ENCODE measurements around the gene SRCAP.
"Not testable (repeated sequence)": the region's sequence is repeated elsewhere in the genome, so short reads cannot be mapped to it uniquely, and the experiment has no call there.

The SRCAP gene

DNA sequence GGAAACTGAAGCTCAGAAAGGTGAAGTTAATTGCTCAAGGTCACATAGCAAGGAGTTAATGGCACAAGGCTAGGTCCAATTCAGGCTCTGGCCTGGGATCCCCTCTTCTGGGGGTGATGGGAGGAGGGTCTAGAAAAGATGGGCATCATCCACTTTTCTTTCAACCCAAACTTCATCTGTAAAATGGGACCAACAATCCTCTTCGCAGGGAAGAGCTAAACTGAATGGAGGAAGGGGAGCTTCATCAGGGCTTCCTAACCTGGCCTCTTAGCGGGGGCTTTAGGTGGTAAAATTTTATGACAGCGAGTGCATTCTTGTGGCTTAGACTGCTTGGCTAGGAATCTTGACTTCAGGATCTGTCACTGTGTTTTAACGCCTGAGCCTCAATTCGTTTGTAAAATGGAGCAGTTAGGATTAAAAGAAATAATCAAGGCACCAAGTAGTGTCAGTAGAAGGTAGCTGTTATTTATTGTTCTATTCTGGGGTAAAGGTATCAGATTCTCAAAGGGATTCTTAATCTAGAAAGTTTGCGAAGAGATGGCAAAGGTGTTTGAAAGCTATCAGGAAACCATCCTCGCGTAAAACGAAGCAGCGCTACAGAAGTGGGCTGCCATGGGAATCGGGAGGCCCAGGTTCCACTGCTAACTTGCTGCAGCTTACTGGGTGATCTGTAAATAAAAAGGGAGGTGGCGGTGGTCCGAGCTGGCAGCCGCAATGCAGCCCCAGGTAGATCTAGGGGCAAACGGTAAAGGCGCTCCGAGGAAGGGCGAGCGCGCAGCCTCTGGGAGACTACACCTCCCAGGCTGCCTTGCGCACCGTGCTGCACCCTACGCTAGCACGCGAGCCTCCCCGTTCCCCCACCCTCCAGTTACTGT is 1.5 kb upstream of the SRCAP start:
- no peak for DNase-seq (ENCODE audit: low read depth in 1 of 2, low spot score in 1 of 2)

GRCh38 chr16:30698139-30698815 is 694 bp upstream of the SRCAP start:
- peak; percentile 97 to 99 for DNase-seq (ENCODE audit: low read depth in 1 of 2, low spot score in 1 of 2)

DNA sequence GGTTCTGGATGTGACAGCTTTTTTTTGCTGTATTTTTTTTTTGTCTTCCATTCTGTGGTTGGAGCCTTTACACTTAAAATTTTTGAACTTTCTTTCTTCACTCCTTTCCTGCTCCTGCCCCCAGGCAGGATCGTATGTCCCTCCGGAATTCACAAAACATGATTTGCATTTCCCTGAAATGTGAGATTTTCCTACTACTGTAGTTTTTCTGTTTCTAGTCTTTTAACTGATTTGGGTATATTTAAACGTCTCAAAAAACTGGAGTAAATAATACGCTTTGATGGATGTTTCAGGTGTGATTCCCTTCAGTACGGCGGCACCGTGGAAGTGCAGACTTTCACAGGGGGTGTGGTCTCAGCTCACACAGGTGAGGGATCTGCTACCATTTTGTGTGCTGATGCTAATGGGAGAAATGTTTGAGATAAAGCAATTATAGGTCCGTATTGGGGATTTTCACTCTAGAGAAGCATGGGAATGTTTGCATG is 686 bp downstream of the SRCAP start:
- no peak for DNase-seq (ENCODE audit: low read depth in 1 of 2, low spot score in 1 of 2)

- DNase-seq (ENCODE audit: low read depth in 1 of 2, low spot score in 1 of 2): no peak
Observed at GRCh38 chr16:30700491-30700890, 1.5 kb downstream of the SRCAP start.

- DNase-seq (ENCODE audit: low read depth in 1 of 2, low spot score in 1 of 2): no peak
Observed at GRCh38 chr16:30700971-30701370, 2.0 kb downstream of the SRCAP start.

- DNase-seq (ENCODE audit: low read depth in 1 of 2, low spot score in 1 of 2): not testable (repeated sequence)
Observed at GRCh38 chr16:30703071-30703470, 4.1 kb downstream of the SRCAP start.

- DNase-seq (ENCODE audit: low read depth in 1 of 2, low spot score in 1 of 2): no peak
Observed at GRCh38 chr16:30703971-30704370, 5.0 kb downstream of the SRCAP start.

GRCh38 chr16:30706046-30706445 is 7.1 kb downstream of the SRCAP start:
- DNase-seq (ENCODE audit: low read depth in 1 of 2, low spot score in 1 of 2): no peak

DNA sequence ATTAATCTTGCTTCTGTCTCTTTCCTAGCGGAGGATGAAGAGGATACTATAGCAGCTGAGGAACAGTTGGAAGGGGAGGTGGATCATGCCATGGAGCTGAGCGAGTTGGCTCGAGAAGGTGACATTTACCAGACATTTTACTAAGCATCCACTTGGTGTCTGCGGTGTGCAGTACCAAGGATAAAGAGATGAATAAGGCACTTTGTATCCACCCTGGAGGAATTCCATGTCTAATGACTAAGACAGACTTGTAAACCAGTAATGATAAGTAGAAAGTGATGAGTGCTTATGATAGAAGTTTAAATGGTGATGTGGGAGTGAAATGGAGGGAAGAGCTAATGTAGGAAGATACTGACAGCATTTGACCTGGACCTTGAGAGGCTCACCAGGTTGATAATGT is 12.0 kb downstream of the SRCAP start:
- no peak for DNase-seq (ENCODE audit: low read depth in 1 of 2, low spot score in 1 of 2)

GRCh38 chr16:30711712-30712111 is 12.7 kb downstream of the SRCAP start:
- no peak for DNase-seq (ENCODE audit: low read depth in 1 of 2, low spot score in 1 of 2)

- DNase-seq (ENCODE audit: low read depth in 1 of 2, low spot score in 1 of 2): no peak
Observed at GRCh38 chr16:30715750-30716445, 16.9 kb downstream of the SRCAP start.

- no peak for DNase-seq (ENCODE audit: low read depth in 1 of 2, low spot score in 1 of 2)
Observed at GRCh38 chr16:30720086-30720485, 21.1 kb downstream of the SRCAP start.

DNA sequence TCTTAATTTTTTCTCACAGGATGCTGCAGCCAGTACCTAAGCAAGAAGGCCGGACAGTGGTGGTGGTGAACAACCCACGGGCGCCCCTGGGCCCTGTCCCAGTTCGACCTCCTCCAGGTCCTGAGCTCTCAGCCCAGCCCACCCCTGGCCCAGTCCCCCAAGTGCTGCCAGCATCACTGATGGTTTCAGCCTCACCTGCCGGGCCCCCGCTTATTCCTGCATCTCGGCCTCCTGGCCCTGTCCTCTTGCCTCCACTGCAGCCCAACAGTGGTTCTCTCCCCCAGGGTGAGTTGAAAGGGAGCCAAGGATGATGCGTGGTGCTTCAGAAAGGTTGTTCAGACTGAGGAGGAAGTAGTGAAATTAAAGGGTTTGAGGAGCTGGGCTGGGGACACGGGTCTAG is 21.7 kb downstream of the SRCAP start:
- DNase-seq (ENCODE audit: low read depth in 1 of 2, low spot score in 1 of 2): no peak

DNA sequence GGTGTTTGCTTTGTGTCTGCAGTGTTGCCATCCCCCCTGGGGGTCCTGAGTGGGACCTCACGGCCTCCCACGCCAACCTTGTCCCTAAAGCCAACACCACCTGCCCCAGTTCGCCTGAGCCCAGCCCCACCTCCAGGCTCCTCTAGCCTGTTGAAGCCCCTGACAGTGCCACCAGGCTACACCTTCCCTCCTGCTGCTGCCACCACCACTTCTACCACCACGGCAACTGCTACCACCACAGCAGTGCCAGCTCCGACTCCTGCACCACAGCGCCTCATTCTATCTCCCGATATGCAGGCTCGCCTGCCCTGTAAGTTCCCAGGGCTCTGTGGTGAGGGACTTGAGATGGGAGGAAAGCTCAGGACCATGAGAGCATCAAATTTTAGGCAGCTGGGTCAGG is 22.2 kb downstream of the SRCAP start:
- DNase-seq (ENCODE audit: low read depth in 1 of 2, low spot score in 1 of 2): no peak

DNA sequence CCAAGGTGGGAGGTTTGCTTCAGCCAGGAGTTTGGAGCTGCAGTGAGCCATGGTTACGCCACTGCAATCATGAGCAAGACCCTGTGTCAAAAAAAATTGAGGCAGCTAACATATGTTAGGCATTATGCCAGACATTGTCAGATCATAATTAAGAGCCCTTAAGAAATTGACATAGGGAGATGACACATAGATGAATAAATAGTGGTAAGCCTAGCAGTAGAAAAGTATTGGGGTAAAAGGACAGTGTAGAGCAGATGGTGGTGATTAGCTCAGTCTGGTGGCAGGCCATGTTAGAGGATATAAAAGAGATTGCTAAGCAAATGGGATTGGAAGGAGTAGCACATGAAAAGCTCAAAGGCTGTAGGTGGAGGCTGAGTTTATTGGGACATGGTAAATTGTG is 22.6 kb downstream of the SRCAP start:
- DNase-seq (ENCODE audit: low read depth in 1 of 2, low spot score in 1 of 2): no peak

GRCh38 chr16:30722443-30722842 is 23.5 kb downstream of the SRCAP start:
- no peak for DNase-seq (ENCODE audit: low read depth in 1 of 2, low spot score in 1 of 2)

DNA sequence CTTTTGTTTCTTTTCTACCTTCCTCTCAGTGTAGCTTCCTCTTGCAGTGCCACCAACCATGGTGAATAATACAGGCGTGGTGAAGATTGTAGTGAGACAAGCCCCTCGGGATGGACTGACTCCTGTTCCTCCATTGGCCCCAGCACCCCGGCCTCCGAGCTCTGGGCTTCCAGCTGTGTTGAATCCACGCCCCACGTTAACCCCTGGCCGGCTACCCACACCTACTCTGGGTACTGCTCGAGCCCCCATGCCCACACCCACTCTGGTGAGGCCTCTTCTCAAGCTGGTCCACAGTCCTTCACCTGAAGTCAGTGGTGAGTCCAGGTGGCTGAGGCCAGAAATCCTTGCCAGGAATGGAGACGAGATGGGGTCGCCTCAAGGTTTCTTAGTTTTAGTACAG is 23.9 kb downstream of the SRCAP start:
- DNase-seq (ENCODE audit: low read depth in 1 of 2, low spot score in 1 of 2): no peak

GRCh38 chr16:30723725-30724355 is 24.9 kb downstream of the SRCAP start:
- no peak for DNase-seq (ENCODE audit: low read depth in 1 of 2, low spot score in 1 of 2)

- DNase-seq (ENCODE audit: low read depth in 1 of 2, low spot score in 1 of 2): no peak
Observed at GRCh38 chr16:30724641-30725417, 25.9 kb downstream of the SRCAP start.

DNA sequence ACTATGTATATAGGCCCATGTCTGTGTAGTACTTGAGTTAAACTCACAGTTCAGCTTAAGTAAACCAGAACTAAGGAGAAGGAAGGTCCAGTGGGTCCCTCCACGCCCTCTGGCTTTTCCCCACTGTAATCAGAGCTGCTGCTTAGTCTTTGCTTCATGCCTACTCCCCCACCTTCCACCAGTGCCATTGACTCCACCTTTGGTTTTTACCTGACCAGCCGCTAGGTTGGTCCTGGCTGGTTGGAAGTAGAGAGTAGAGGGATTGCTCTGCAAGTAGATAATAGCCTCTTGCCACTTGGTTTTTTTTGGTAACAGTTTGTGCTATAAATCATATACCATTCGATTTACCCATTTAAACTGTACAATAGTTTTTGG is 26.4 kb downstream of the SRCAP start:
- DNase-seq (ENCODE audit: low read depth in 1 of 2, low spot score in 1 of 2): no peak

GRCh38 chr16:30728321-30728720 is 29.4 kb downstream of the SRCAP start:
- DNase-seq (ENCODE audit: low read depth in 1 of 2, low spot score in 1 of 2): no peak

Data from stimulated activated CD4-positive, alpha-beta T cell treated with anti-CD3 and anti-CD28 coated beads, Interleukin-15, amount 100 ng/mL, for 1 hour (primary cell).